GM23338 (cell line): Measurements from ENCODE around the gene C11orf52. TPM values are rescaled to one million over a fixed set of nuclear protein-coding genes. Genes with fewer than 3 reads are reported as not detected.

Experiments
- ATAC-seq: fragments of 200-7000 bp; cut with Tn5 transposase; 3 replicates; pipeline ENCODE4 v1.9.1; 2020
- DNase-seq: peaks from one replicate; pipeline ENCODE4 v3.0.0-alpha.2; 2015; ENCODE audit warnings: low spot score
- H2AFZ ChIP-seq: fragments of 200-600 bp; sonication (generic); 2 replicates; pipeline ENCODE4 v1.8.0; 2016; ENCODE audit warnings: antibody characterized with exemption, mild to moderate bottlenecking, moderate library complexity
- H3F3A ChIP-seq: fragments of 200-600 bp; sonication (generic); replicated peaks from 2 replicates; pipeline ENCODE4 v1.8.0; 2017; ENCODE audit warnings: antibody characterized with exemption, mixed run types, low read depth
- H3K27ac ChIP-seq: fragments of 200-600 bp; sonication (generic); 2 replicates; pipeline ENCODE4 v1.6.1; 2016; ENCODE audit warnings: low read depth
- H3K27me3 ChIP-seq: fragments of 200-600 bp; sonication (generic); 2 replicates; pipeline ENCODE4 v1.8.0; 2016; ENCODE audit warnings: mild to moderate bottlenecking, mixed run types, moderate library complexity; ENCODE audit not compliant: insufficient read depth
- H3K36me3 ChIP-seq: fragments of 200-600 bp; sonication (generic); 2 replicates; pipeline ENCODE4 v1.8.0; 2016; ENCODE audit warnings: mild to moderate bottlenecking; ENCODE audit not compliant: insufficient read depth
- H3K4me1 ChIP-seq: fragments of 200-600 bp; sonication (generic); 2 replicates; pipeline ENCODE4 v1.8.0; 2016; ENCODE audit warnings: mild to moderate bottlenecking, moderate library complexity; ENCODE audit not compliant: insufficient read depth
- H3K4me2 ChIP-seq: fragments of 200-600 bp; sonication (generic); 2 replicates; pipeline ENCODE4 v1.7.1; 2017; ENCODE audit warnings: mixed run types
- H3K4me3 ChIP-seq: fragments of 200-600 bp; sonication (generic); 2 replicates; pipeline ENCODE4 v1.6.1; 2016; ENCODE audit warnings: mixed run types
- H3K79me2 ChIP-seq: fragments of 200-600 bp; sonication (generic); replicated peaks from 2 replicates; pipeline ENCODE4 v1.8.0; 2017; ENCODE audit warnings: mild to moderate bottlenecking; ENCODE audit not compliant: insufficient read depth
- H3K9me2 ChIP-seq: fragments of 200-600 bp; sonication (generic); 2 replicates; pipeline ENCODE4 v1.8.0; 2017; ENCODE audit not compliant: insufficient read depth
- H4K20me1 ChIP-seq: fragments of 200-600 bp; sonication (generic); replicated peaks from 2 replicates; pipeline ENCODE4 v1.8.0; 2017; ENCODE audit warnings: mild to moderate bottlenecking; ENCODE audit not compliant: insufficient read depth
- H3K27ac Mint-ChIP-seq: 2 replicates; pipeline ENCODE4 v1.8.0; 2020; ENCODE audit warnings: inconsistent platforms, mild to moderate bottlenecking, moderate library complexity, mixed read lengths
- H3K27me3 Mint-ChIP-seq: 3 replicates; pipeline ENCODE4 v1.8.0; 2022; ENCODE audit warnings: low read depth, mild to moderate bottlenecking, moderate library complexity, mixed read lengths, inconsistent platforms; ENCODE audit not compliant: insufficient read depth, poor library complexity
- H3K36me3 Mint-ChIP-seq: 3 replicates; pipeline ENCODE4 v1.8.0; 2021; ENCODE audit warnings: low read depth, mild to moderate bottlenecking, inconsistent platforms, moderate library complexity, mixed read lengths
- H3K4me1 Mint-ChIP-seq: 3 replicates; pipeline ENCODE4 v1.8.0; 2020; ENCODE audit warnings: mild to moderate bottlenecking, inconsistent platforms, mixed read lengths
- H3K4me3 Mint-ChIP-seq: 3 replicates; pipeline ENCODE4 v1.8.0; 2021; ENCODE audit warnings: moderate library complexity, mild to moderate bottlenecking, inconsistent platforms, mixed read lengths
- H3K9me3 Mint-ChIP-seq: 3 replicates; pipeline ENCODE4 v1.8.0; 2020; ENCODE audit warnings: moderate library complexity, mild to moderate bottlenecking, inconsistent platforms, mixed read lengths
- CREB1 ChIP-seq: fragments of 250-450 bp; sonication (Bioruptor Pico); IDR thresholded peaks from 2 replicates; pipeline ENCODE4 v1.5.0; 2020; ENCODE audit warnings: low read depth, mild to moderate bottlenecking, moderate library complexity
- CTCF ChIP-seq, 2 experiments: fragments of 200-600 bp in 1 of 2; sonication (generic) in 1 of 2; conservative IDR thresholded peaks; 2 replicates each; pipeline versions ENCODE4 v1.5.1 to v1.6.1; 2016 to 2017; ENCODE audit warnings: antibody characterized with exemption in 2 of 2, low read depth in 2 of 2, mild to moderate bottlenecking in 2 of 2, moderate library complexity in 1 of 2
- ETS1 ChIP-seq: IDR thresholded peaks from 2 replicates; pipeline ENCODE4 v1.6.1; 2016; ENCODE audit warnings: antibody characterized with exemption
- EZH2 ChIP-seq: fragments of 200-600 bp; sonication (generic); IDR thresholded peaks from one replicate; pipeline ENCODE4 v1.8.0; 2017; ENCODE audit warnings: antibody characterized with exemption, mild to moderate bottlenecking, low read depth; ENCODE audit not compliant: unreplicated experiment
- EZH2phosphoT487 ChIP-seq: fragments of 200-600 bp; sonication (generic); IDR thresholded peaks from one replicate; pipeline ENCODE4 v1.8.1; 2018; ENCODE audit warnings: antibody characterized with exemption; ENCODE audit not compliant: unreplicated experiment
- NANOG ChIP-seq: IDR thresholded peaks from 2 replicates; pipeline ENCODE4 v1.6.1; 2016; ENCODE audit warnings: antibody characterized with exemption, borderline replicate concordance
- POLR2AphosphoS5 ChIP-seq: IDR thresholded peaks from 2 replicates; pipeline ENCODE4 v1.6.1; 2016; ENCODE audit warnings: antibody characterized with exemption, low read depth
- REST ChIP-seq: IDR thresholded peaks from one replicate; pipeline ENCODE4 v1.6.1; 2018; ENCODE audit warnings: antibody characterized with exemption; ENCODE audit not compliant: unreplicated experiment
- STAT1 ChIP-seq: IDR thresholded peaks from one replicate; pipeline ENCODE4 v1.6.1; 2016; ENCODE audit warnings: antibody characterized with exemption; ENCODE audit not compliant: unreplicated experiment
- ZNF114 ChIP-seq: fragments of 250-450 bp; sonication (Bioruptor Pico); IDR thresholded peaks from 2 replicates; pipeline ENCODE4 v1.5.0; 2020; ENCODE audit warnings: mild to moderate bottlenecking, moderate library complexity
- ZNF331 ChIP-seq: fragments of 250-450 bp; sonication (Bioruptor Pico); IDR thresholded peaks from 2 replicates; pipeline ENCODE4 v1.5.0; 2020; ENCODE audit warnings: low read depth, mild to moderate bottlenecking, moderate library complexity
- ZNF462 ChIP-seq: fragments of 250-450 bp; sonication (Bioruptor Pico); IDR thresholded peaks from 2 replicates; pipeline ENCODE4 v1.5.0; 2020; ENCODE audit warnings: mild to moderate bottlenecking, moderate library complexity
- polyA plus RNA-seq: library from polyadenylated mRNA; unstranded; fragments of >200 nt; fragmentation: Nextera tagmentation; extraction: Ambion mirVana; gene quantifications from 2 replicates; pipeline ENCODE4 v1.2.1, GENCODE V29; 2016
- total RNA-seq: library from RNA; depleted of rRNA; stranded (reverse); fragments of >200 nt; shearing (Covaris generic); gene quantifications from 2 replicates; pipeline ENCODE4 v1.2.3, GENCODE V29; 2014

The C11orf52 gene
- total and polyA plus RNA-seq, 2 experiments from 2014 or later: 1.0 to 4.1 TPM

GRCh38 chr11:111937844-111938243, 19.1 kb downstream of the C11orf52 start:
- no peaks in the 10 kb centered on the region for H3K9me2 ChIP-seq
- no peak for TF ChIP-seq ETS1
- no peak for TF ChIP-seq NANOG
- no peak for TF ChIP-seq ZNF331 (CRISPR knock-in tag)
- TF ChIP-seq STAT1: no peak
- no peak for TF ChIP-seq ZNF114
- TF ChIP-seq CTCF (conservative IDR thresholded peaks at IDR 0.05; ENCODE audit: low read depth in 2 of 2): no peak
- no peak for TF ChIP-seq CREB1 (CRISPR knock-in tag)
- no peak for TF ChIP-seq EZH2phosphoT487
- no peak for TF ChIP-seq REST
- TF ChIP-seq POLR2AphosphoS5: no peak
- no peak for TF ChIP-seq EZH2
- TF ChIP-seq ZNF462: no peak
- H3K36me3 Mint-ChIP-seq: no peaks in the 10 kb centered on the region; the same call in 2 of the 3 replicates
- peaks cover 42% of the 10 kb centered on the region for H3K4me1 Mint-ChIP-seq
- H3F3A ChIP-seq: peaks cover 14% of the 10 kb centered on the region; the same call in 1 of the 2 replicates
- H3K27ac ChIP-seq: peak overlapping the region; percentile 80
- peak overlapping the region; percentile 81 for H3K4me3 Mint-ChIP-seq
- H3K36me3 ChIP-seq: no peaks in the 10 kb centered on the region
- peak overlapping the region; percentile 95 for H2AFZ ChIP-seq
- H3K27me3 ChIP-seq: no peaks in the 10 kb centered on the region
- peak overlapping the region; percentile 83 for H3K4me3 ChIP-seq
- DNase-seq (peak; percentile 36), ATAC-seq (peak; percentile 16)
- peaks cover 17% of the 10 kb centered on the region; the same call in 1 of the 2 replicates for H3K79me2 ChIP-seq
- peaks cover 5% of the 10 kb centered on the region for H3K27me3 Mint-ChIP-seq
- no peaks in the 10 kb centered on the region; the same call in 2 of the 3 replicates for H3K9me3 Mint-ChIP-seq
- H3K4me2 ChIP-seq: peak overlapping the region; percentile 92
- peaks cover 38% of the 10 kb centered on the region for H3K4me1 ChIP-seq
- H4K20me1 ChIP-seq: no peaks in the 10 kb centered on the region
- H3K27ac Mint-ChIP-seq: no peak overlapping the region
